Measurements from ENCODE around the gene VTI1A. TPM values are rescaled to one million over a fixed set of nuclear protein-coding genes. Genes with fewer than 3 reads are reported as not detected.

Gene VTI1A
- total RNA-seq, 1 experiment from 2014 or later, result 22.0 TPM

DNA sequence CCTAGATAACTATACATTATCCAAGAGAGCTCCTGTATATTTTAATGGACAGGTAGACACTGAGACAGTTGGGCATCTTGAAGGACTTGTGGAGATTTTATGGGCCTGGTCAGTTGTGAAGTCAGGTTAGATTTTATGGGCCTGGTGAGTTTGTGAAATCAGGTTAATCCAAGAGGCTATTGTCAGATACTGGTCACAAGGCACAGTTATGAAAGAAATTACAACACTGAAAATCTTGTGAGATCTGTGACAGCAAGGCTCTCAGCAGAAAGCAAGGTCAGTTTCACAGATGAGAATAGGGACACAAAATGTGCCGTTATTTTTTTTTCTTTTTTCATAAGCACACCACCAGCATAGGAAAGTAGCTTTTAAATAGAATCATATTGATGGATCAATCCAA lies 167.6 kb downstream of the VTI1A start:
- Histone ChIP-seq H3K79me1 (ENCODE audit: insufficient read depth, low read depth, low read length, poor library complexity, severe bottlenecking) (no peaks in the 10 kb centered on the region), H4K8ac (replicated peaks; ENCODE audit: insufficient read length, low read depth, low read length) (no peak overlapping the region), H4K91ac (ENCODE audit: insufficient read length, low read depth, low read length) (no peak overlapping the region), H3K4me1 (ENCODE audit: insufficient read depth, low read length) (no peaks in the 10 kb centered on the region), H4K5ac (ENCODE audit: insufficient read length, low read depth, low read length) (no peak overlapping the region), H2BK20ac (ENCODE audit: low read depth, low read length, poor library complexity, severe bottlenecking) (no peak overlapping the region), H3T11ph (ENCODE audit: low read length) (no peak overlapping the region), H3K18ac (ENCODE audit: insufficient read length, low read depth, low read length) (no peak overlapping the region), H4K20me1 (ENCODE audit: control insufficient read depth, insufficient read depth, insufficient read length) (no peaks in the 10 kb centered on the region), H2AFZ (ENCODE audit: low read length) (no peak overlapping the region), H2BK120ac (ENCODE audit: low read depth, low read length, poor library complexity, severe bottlenecking) (no peak overlapping the region), H3K4me2 (ENCODE audit: insufficient read depth, insufficient read length, low read length) (no peak overlapping the region), H3K4ac (ENCODE audit: low read depth, low read length) (no peak overlapping the region), H3K14ac (ENCODE audit: insufficient read depth, low read length) (no peak overlapping the region), H3K27me3 (ENCODE audit: insufficient read depth, low read length) (no peaks in the 10 kb centered on the region), H3K23ac (ENCODE audit: insufficient read length, low read depth, low read length) (no peak overlapping the region), H2BK5ac (ENCODE audit: insufficient read length, low read length) (no peak overlapping the region), H2BK12ac (ENCODE audit: insufficient read length, low read depth, low read length) (no peak overlapping the region), H3K56ac (ENCODE audit: insufficient read length, low read depth, low read length) (no peak overlapping the region), H2AK5ac (ENCODE audit: insufficient read length, low read length) (no peak overlapping the region), H3K9ac (ENCODE audit: extremely low read depth, insufficient read length, low read length) (no peak overlapping the region), H3K23me2 (ENCODE audit: insufficient read length, low read depth, low read length, poor library complexity, severe bottlenecking) (no peaks in the 10 kb centered on the region), H3K79me2 (ENCODE audit: insufficient read depth, low read length) (no peaks in the 10 kb centered on the region), H3K9me3 (ENCODE audit: control insufficient read depth, low read depth, low read length) (no peaks in the 10 kb centered on the region), H2BK15ac (ENCODE audit: low read depth, low read length) (no peak overlapping the region), H3K27ac (ENCODE audit: insufficient read length, low read depth, low read length) (no peak overlapping the region)
- H3K36me3 Mint-ChIP-seq (ENCODE audit: insufficient read depth in 1 of 3, low read depth in 3 of 3), result peaks cover 7 to 21% (median 7%) of the 10 kb centered on the region in 3 experiments; a peak in 5 of 7 replicates
- H3K4me1 Mint-ChIP-seq, result no peaks in the 10 kb centered on the region
- no peak for TF ChIP-seq CTCF (conservative IDR thresholded peaks at IDR 0.05)
- H3K4me3 Mint-ChIP-seq, result no peak overlapping the region
- DNase-seq, result no peak
- no CpG with 5 or more reads among the region's 1 CpG for WGBS (ENCODE audit: extremely low coverage, insufficient read length, low lambda C conversion rate)
- peaks cover 14 to 18% of the 10 kb centered on the region in 2 experiments for H3K9me3 Mint-ChIP-seq
- no peak overlapping the region for H3K27ac Mint-ChIP-seq
- no peaks in the 10 kb centered on the region for H3K27me3 Mint-ChIP-seq (ENCODE audit: low read depth)

Measured in H9 (cell line).